Measurements from ENCODE around the gene HECTD2. TPM values are rescaled to one million over a fixed set of nuclear protein-coding genes. Genes with fewer than 3 reads are reported as not detected.
"Not testable (repeated sequence)": the region's sequence is repeated elsewhere in the genome, so short reads cannot be mapped to it uniquely, and the experiment has no call there.

HECTD2 gene
- total RNA-seq, 2 donors from 2014 or later: 18.7 to 22.8 TPM

GRCh38 chr10:91381257-91381891 lies 28.8 kb upstream of the HECTD2 start:
- intact Hi-C loops (cut with DNase I): loop anchor here (5.0 kb wide), 1 partner anchor 426 kb away; no protein-coding TSS in a partner anchor
- Histone ChIP-seq H3K27me3 (replicated peaks; ENCODE audit: insufficient read depth) (peaks cover 2% of the 10 kb centered on the region), H3K36me3 (no peaks in the 10 kb centered on the region), H3K9me3 (no peaks in the 10 kb centered on the region), H3K4me3 (no peak overlapping the region), H3K4me1 (replicated peaks) (no peaks in the 10 kb centered on the region), H3K27ac (no peak overlapping the region)
- DNase-seq (ENCODE audit: low spot score): peak; percentile 61
- TF ChIP-seq POLR2A (IDR thresholded peaks at IDR 0.05): no peak
- peak; percentile 4 for TF ChIP-seq POLR2AphosphoS5 (IDR thresholded peaks at IDR 0.05)
- TF ChIP-seq CTCF (IDR thresholded peaks at IDR 0.05): no peak
- WGBS: 13% methylated on average over 9 of the region's 9 CpGs

DNA sequence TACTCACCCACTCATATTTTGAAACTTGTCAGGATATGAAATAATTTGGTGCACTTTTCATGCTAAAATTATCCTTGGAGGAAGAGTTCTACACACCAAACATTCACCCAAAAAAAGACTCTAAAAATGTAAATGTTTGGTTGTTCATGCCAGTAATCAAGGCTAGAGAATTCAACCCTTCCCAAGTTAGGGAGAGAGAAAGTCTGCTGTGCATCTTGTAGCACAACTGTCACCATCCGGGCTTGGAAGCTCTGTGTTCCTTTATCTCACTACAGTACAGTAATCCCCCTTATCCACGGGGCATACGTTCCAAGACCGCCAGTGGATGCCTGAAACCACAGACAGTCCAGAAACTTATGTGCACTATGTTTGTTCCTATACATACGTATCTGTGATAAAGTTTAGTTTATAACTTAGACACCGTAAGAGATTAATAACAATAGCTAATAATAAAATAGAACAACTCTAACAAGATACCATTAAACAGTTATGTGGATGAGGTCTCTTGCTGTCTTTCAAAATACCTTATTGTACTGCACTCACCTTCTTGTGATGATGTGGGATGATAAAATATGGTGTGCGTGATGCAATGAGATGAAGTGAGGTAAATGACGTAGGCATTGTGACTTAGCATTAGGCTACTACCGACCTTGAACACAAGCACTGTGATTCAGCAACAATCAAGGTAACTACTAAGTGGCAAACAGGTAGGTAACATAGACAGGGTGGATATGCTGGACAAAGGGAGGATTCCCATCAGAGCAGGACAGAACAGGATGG lies 24.6 kb upstream of the HECTD2 start:
- H3K4me3 ChIP-seq: no peak overlapping the region
- no peaks in the 10 kb centered on the region for H3K9me3 ChIP-seq
- DNase-seq (ENCODE audit: low spot score): no peak
- WGBS: 87% methylated on average over 9 of the region's 9 CpGs
- intact Hi-C loops (cut with DNase I): loop anchor here (5.0 kb wide), 3 partner anchors 88 to 252 kb away; no protein-coding TSS in a partner anchor
- H3K36me3 ChIP-seq: no peaks in the 10 kb centered on the region
- TF ChIP-seq POLR2A (IDR thresholded peaks at IDR 0.05) (no peak), POLR2AphosphoS5 (IDR thresholded peaks at IDR 0.05) (no peak), CTCF (IDR thresholded peaks at IDR 0.05) (no peak)
- H3K27me3 ChIP-seq (replicated peaks; ENCODE audit: insufficient read depth): no peaks in the 10 kb centered on the region
- no peaks in the 10 kb centered on the region for H3K4me1 ChIP-seq (replicated peaks)
- no peak overlapping the region for H3K27ac ChIP-seq

DNA sequence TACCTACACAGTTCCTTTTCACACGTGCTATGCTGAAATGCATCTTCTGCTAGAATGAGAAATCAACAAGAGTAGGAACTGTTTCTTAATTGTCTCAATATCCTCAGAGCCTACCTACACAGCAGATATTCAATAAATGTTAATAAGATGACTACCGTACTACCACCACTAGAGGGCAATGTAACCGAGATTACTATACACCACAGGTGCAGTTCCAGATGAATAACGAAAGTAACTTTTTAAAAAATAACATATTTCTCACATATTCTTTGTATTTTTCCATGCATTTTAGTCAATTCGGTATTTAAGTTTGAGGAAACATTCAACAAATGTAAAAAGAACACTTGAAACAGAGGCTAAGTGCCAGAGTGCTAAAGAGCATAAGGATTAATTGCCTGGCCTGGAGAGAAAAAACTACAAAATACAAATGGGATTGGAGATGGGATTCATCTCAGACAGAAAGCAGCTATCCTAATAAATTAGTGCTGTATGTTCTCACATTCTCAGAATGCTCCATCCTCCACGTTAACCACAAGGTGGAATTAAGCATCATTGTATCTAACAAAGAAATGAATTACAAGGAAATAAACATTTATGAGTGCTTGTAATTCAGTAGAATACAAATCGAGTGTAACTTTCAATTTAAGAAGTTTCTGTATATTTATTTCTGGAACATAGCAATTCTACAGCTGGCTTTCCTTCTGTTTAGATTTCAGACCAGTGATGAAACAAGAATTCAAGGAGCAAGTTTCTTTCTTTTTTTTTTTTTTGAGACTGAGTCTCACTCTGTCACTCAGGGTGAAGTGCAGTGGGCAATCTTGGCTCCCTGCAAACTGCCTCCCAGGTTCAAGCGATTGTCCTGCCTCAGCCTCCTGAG lies 20.3 kb upstream of the HECTD2 start:
- peak; percentile 36 for DNase-seq (ENCODE audit: low spot score)
- Histone ChIP-seq H3K9me3 (no peaks in the 10 kb centered on the region), H3K27me3 (replicated peaks; ENCODE audit: insufficient read depth) (no peaks in the 10 kb centered on the region), H3K27ac (no peak overlapping the region), H3K4me1 (replicated peaks) (peaks cover 2% of the 10 kb centered on the region), H3K4me3 (no peak overlapping the region), H3K36me3 (no peaks in the 10 kb centered on the region)
- TF ChIP-seq CTCF (IDR thresholded peaks at IDR 0.05) (peak; percentile 67 to 82 (median 74)), POLR2AphosphoS5 (IDR thresholded peaks at IDR 0.05) (no peak), POLR2A (IDR thresholded peaks at IDR 0.05) (no peak)
- intact Hi-C loops (cut with DNase I): loop anchor here (5.0 kb wide), 3 partner anchors 93 to 247 kb away; no protein-coding TSS in a partner anchor
- WGBS: 15% methylated on average over 8 of the region's 8 CpGs

- 83% methylated on average over 3 of the region's 3 CpGs for WGBS
- H3K27ac ChIP-seq; H3K27me3 ChIP-seq (replicated peaks; ENCODE audit: insufficient read depth); H3K4me1 ChIP-seq (replicated peaks); H3K4me3 ChIP-seq; H3K36me3 ChIP-seq; DNase-seq (ENCODE audit: low spot score); H3K9me3 ChIP-seq; intact Hi-C loops (cut with DNase I): not testable (repeated sequence)
Observed at GRCh38 chr10:91390513-91390825, 19.7 kb upstream of the HECTD2 start.

- H3K27ac ChIP-seq: no peak overlapping the region
- H3K9me3 ChIP-seq: no peaks in the 10 kb centered on the region
- H3K36me3 ChIP-seq: no peaks in the 10 kb centered on the region
- intact Hi-C loops (cut with DNase I): no loop called here
- WGBS: 94% methylated on average over 1 of the region's 1 CpG
- no peaks in the 10 kb centered on the region for H3K27me3 ChIP-seq (replicated peaks; ENCODE audit: insufficient read depth)
- H3K4me3 ChIP-seq: no peak overlapping the region
- no peak for DNase-seq (ENCODE audit: low spot score)
- TF ChIP-seq POLR2A (IDR thresholded peaks at IDR 0.05): no peak
- TF ChIP-seq CTCF (IDR thresholded peaks at IDR 0.05): no peak
- peaks cover 2% of the 10 kb centered on the region for H3K4me1 ChIP-seq (replicated peaks)
Observed at GRCh38 chr10:91391920-91392319, 18.2 kb upstream of the HECTD2 start.
